Measurements from ENCODE around the gene CRTAP.

GRCh38 chr3:33181229-33181628 is 67.4 kb downstream of the CRTAP start:
- TF ChIP-seq POLR2A (IDR thresholded peaks at IDR 0.05; ENCODE audit: low read length) (no peak), GATA1 (IDR thresholded peaks at IDR 0.05; ENCODE audit: low read depth, low read length) (no peak)

Measured in erythroblast (primary cell).